CD4-positive, alpha-beta T cell treated with Interleukin-4 for 1 hour (primary cell): ENCODE data around the gene ATG5.
"Not testable (repeated sequence)": the region's sequence is repeated elsewhere in the genome, so short reads cannot be mapped to it uniquely, and the experiment has no call there.

Source experiments
- DNase-seq, 2 donors: peaks; one replicate each; pipeline ENCODE4 v3.0.0-alpha.2; 2020 to 2022

ATG5 gene

DNA sequence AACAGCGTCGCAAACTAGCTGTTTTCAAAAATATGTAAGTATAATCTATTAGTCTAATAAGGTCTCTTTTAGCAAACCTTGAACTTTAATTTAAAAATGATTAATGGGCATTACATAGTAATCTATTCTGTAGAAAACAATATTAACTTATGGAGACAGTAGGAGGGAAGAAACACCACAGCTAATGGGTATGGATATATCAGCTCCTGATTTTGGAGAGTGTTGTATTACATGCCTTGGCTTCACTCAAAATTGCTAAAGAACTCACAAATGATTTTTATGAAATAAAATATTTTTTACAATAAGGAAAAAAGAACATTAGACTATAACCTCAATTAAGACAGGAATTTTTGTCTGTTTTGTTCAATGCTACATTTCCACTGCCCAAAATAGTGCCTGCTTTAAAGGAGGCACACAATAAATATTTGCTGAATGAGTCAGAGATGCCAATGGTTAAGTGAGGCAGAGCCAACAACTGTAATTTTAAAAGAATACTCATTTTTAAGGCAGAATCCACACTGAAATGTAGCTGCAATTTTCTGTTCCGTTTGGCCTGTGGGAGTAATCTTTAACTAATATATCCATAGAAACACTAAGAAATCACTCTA is 15.7 kb downstream of the ATG5 start:
- no peak for DNase-seq

GRCh38 chr6:106308985-106309384 is 16.6 kb downstream of the ATG5 start:
- DNase-seq = no peak

DNA sequence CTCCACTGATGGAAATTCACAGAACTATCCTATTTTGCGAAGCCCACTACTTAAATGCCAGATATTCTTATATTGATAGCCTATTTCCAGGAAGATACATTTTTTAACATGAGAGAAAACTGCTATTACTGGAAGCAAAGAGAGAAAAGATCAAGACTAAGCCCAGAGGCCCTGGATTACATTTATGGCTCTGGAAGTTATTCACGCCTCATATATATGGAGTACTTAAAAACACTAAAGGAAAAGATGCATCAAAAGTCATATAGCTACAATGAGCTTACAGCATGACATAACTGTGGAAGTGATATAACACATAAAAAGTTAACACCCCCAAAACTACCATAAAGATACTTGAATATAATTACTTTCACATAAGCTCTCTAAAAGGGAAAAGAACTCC is 19.8 kb downstream of the ATG5 start:
- no peak for DNase-seq

GRCh38 chr6:106300944-106301343 is 24.6 kb downstream of the ATG5 start:
- DNase-seq = peak in 1 of 2 donors; percentile 52

DNA sequence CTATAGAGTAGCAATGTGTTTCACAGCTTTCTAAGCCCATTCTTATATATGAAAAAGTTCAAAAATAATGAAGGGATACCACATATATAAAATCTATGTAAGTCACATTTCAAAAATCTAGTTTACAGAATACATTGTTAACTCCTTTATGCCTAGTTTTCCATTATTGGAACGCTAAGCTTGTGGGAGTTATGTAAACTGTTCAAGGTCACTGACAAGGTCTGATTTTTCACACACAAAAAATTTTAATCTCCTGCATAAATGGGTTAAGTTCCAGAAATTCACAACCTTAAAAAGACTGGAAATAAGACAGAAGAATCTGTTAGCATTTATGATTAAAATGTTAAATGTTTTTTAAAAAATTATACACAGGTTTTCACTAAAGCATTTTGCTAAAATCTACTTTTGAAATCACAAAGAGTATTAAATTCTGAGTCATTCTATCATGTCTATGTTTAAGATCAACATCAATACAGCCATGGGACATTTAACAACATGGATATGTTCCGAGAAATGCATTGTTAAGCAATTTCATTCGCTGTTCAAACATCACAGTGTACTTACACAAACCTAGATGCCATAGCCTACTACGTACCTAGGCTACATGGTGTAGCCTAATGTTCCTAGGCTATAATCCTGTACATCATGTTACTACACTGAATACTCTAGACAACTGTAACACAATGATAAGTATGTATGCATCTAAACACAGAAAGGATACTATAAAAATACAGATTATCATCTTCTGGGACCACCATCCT is 25.4 kb downstream of the ATG5 start:
- no peak for DNase-seq

DNA sequence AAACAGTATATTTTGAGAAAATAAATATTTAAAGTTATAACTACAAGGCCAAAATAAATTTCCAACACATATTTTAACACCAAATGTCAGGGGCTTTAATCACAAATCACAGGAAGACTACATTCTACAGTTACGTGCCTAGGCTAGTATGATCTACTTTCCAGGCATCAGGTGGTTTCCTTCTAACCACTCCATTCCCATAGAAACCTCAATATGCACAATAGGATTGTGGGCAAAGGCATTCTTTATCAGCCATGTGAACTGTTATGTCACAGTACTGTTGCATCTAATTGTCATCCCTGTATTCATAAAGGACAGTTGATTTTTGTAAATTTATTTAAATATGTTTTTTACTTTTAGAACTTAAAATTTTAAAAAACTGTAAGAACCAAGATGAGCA is 32.4 kb downstream of the ATG5 start:
- DNase-seq = no peak

GRCh38 chr6:106290954-106291353 is 34.6 kb downstream of the ATG5 start:
- no peak for DNase-seq

GRCh38 chr6:106290032-106290431 is 35.5 kb downstream of the ATG5 start:
- no peak for DNase-seq

GRCh38 chr6:106287215-106287614 is 38.3 kb downstream of the ATG5 start:
- no peak for DNase-seq

GRCh38 chr6:106286746-106287145 is 38.8 kb downstream of the ATG5 start:
- DNase-seq = no peak

GRCh38 chr6:106283481-106283880 is 42.1 kb downstream of the ATG5 start:
- DNase-seq = no peak

DNA sequence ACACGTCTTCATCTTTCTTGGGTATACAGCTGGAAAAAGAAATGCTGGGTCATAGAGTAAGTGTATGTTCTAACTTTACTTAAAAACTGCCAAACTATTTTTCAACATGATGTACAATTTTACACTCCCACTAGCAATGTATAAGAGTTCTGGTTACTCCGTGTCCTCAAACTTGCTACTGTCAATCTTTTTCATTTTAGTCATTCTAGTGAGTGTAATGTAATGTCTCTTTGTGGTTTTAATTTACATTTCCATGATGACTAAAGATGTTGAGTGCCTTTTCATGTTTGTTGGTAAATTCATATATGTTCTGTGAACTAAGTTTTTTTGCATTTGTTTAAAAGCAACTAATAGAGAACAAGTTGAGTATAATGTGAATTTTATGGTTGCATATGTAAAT is 43.9 kb downstream of the ATG5 start:
- DNase-seq = no peak

DNA sequence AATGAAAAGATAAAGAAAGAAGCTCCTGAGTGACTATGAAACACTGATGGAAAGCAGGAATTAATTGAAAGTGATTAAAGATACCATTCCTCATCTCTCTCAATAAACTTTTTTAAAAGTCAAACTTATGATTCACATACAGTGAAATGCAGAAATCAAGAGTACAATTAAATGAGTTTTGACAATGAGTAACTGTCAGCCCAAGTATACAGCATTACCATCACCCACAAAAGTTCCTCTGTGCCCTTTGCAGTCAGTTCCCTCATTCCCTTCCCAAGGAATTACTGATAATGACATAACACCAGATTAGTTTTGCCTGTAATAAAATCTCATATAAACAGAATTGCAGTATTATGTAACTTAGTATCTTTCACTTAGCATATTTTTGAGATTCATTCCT is 44.5 kb downstream of the ATG5 start:
- DNase-seq = no peak

- no peak for DNase-seq
These were observed 46.4 kb downstream of the ATG5 start for GRCh38 chr6:106279179-106279578.

DNA sequence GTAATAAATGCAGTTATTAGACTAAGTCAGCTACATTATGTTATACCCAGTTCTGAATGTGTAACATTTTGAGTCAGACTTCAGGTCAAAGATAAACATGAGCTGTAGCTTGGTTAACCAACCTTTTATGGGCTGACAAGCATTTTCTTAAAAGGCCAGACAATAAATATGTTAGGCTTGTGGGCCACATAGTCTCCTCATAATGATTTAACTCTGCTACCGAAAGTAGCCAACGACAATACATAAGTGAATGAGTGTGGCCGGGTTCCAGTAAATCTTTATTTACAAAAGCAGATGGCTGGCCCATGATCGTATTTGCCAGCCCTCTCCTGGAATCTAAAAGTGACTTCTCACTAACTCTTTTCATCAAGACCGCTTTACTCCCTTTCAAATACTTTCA is 49.9 kb downstream of the ATG5 start:
- no peak for DNase-seq

- DNase-seq = peak in 1 of 2 donors; percentile 8
These were observed 52.5 kb downstream of the ATG5 start for GRCh38 chr6:106273087-106273486.

- no peak for DNase-seq
These were observed 53.3 kb downstream of the ATG5 start for GRCh38 chr6:106272287-106272686.

DNA sequence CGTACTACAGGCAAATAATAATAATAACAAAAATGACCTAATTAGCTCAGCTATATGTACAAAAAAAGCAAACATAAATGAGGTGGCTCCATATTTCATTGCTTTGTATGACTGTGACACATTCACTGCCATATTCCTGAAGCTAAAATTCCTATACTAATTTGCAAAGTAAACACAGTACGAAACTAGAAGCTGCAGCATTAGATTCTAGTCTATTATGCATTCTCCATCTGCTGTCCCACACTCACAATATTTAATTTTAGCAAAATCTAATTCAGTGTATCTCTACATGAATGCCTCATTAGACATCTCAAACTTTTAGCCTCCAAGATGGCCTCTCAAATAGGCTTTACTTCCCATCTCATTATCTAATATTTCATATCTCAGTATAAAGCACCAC is 55.1 kb downstream of the ATG5 start:
- no peak for DNase-seq

DNA sequence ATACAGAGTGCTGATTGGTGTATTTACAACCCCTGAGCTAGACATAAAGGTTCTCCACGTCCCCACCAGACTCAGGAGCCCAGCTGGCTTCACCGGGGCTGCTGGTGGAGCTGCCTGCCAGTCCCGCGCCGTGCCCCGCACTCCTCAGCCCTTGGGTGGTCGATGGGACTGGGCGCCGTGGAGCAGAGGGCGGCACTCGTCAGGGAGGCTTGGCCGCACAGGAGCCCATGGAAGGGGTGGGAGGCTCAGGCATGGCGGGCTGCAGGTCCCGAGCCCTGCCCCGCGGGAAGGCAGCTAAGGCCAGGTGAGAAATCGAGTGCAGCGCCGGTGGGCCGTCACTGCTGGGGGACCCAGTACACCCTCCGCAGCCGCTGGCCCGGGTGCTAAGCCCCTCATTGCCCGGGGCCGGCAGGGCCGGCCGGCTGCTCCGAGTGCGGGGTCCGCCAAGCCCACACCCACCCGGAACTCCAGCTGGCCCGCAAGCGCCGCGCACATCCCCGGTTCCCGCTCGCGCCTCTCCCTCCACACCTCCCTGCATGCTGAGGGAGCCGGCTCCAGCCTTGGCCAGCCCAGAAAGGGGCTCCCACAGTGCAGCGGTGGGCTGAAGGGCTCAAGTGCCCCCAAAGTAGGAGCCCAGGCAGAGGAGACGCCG is 56.2 kb downstream of the ATG5 start:
- DNase-seq = not testable (repeated sequence)

DNA sequence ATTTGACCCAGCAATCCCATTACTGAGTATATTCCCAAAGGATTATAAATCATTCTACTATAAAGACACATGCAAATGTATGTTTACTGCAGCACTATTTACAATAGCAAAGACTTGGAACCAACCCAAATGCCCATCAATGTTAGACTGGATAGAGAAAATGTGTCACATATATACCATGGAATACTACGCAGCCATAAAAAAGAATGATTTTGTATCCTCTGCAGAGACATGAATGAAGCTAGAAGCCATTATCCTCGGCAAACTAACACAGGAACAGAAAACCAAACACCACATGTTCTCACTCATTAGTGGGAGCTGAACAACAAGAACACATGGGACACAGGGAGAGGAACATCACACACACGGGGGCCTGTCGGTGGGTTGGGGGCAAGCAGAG is 57.1 kb downstream of the ATG5 start:
- DNase-seq = not testable (repeated sequence)

- DNase-seq = not testable (repeated sequence)
These were observed 61.1 kb downstream of the ATG5 start for GRCh38 chr6:106264433-106264832.

- not testable (repeated sequence) for DNase-seq
These were observed 65.8 kb downstream of the ATG5 start for GRCh38 chr6:106259748-106260147.

GRCh38 chr6:106258726-106259125 is 66.8 kb downstream of the ATG5 start:
- DNase-seq = no peak

GRCh38 chr6:106257195-106257594 is 68.4 kb downstream of the ATG5 start:
- DNase-seq = no peak
